HepG2 (cell line): Measurements from ENCODE around the gene ELMO2. TPM values are rescaled to one million over a fixed set of nuclear protein-coding genes. Genes with fewer than 3 reads are reported as not detected.

Source experiments
- AGO2 ChIP-seq: fragments of 200-400 bp; formaldehyde crosslinking; optimal IDR thresholded peaks from 2 replicates; pipeline ENCODE3; 2017; ENCODE audit warnings: mild to moderate bottlenecking, low read depth, low read length, moderate library complexity
- ATF7-NPFF ChIP-seq: sonication (generic); formaldehyde crosslinking; IDR thresholded peaks from 2 replicates; pipeline ENCODE4 v1.8.1; 2023; ENCODE audit warnings: mild to moderate bottlenecking, low read depth, missing genetic modification reagents, moderate library complexity
- CBX2 ChIP-seq, 2 experiments: fragments of 200-600 bp in 1 of 2; sonication (generic); formaldehyde crosslinking in 1 of 2; IDR thresholded peaks; 2 replicates each; pipeline versions ENCODE4 v1.7.0 to v1.8.1; 2018 to 2022; ENCODE audit warnings: low read depth in 2 of 2, low read length in 1 of 2, mild to moderate bottlenecking in 1 of 2, missing genetic modification reagents in 1 of 2
- MED13 ChIP-seq: sonication (generic); formaldehyde crosslinking; IDR thresholded peaks from 2 replicates; pipeline ENCODE4 v1.5.0; 2020; ENCODE audit warnings: missing genetic modification reagents
- NFE2L2 ChIP-seq: fragments of 150-350 bp; IDR thresholded peaks from 2 replicates; pipeline ENCODE4 v1.6.1; 2014; ENCODE audit warnings: low read length
- PCBP1 ChIP-seq: fragments of 200-400 bp; formaldehyde crosslinking; IDR thresholded peaks from 2 replicates; pipeline ENCODE4 v1.6.1; 2017; ENCODE audit warnings: mild to moderate bottlenecking, low read depth, low read length, borderline replicate concordance
- POLR2AphosphoS2 ChIP-seq: IDR thresholded peaks from 2 replicates; pipeline ENCODE4 v1.6.1; 2011; ENCODE audit warnings: low read depth, low read length, improper control_type of control experiment
- RAD51 ChIP-seq: fragments of 450-650 bp; IDR thresholded peaks from 2 replicates; pipeline ENCODE4 v1.6.1; 2016; ENCODE audit warnings: borderline replicate concordance
- RBM39 ChIP-seq: fragments of 200-400 bp; formaldehyde crosslinking; IDR thresholded peaks from one replicate; pipeline ENCODE4 v1.6.1; 2018; ENCODE audit warnings: antibody characterized with exemption, mild to moderate bottlenecking, low read depth, low read length; ENCODE audit not compliant: poor library complexity, severe bottlenecking
- SMARCE1 ChIP-seq: fragments of 450-650 bp; IDR thresholded peaks from 2 replicates; pipeline ENCODE4 v1.6.1; 2017; ENCODE audit warnings: borderline replicate concordance
- ZNF235 ChIP-seq: sonication (generic); formaldehyde crosslinking; IDR thresholded peaks from 2 replicates; pipeline ENCODE4 v1.8.1; 2023; ENCODE audit warnings: mild to moderate bottlenecking, missing genetic modification reagents, borderline replicate concordance
- ZNF562 ChIP-seq: sonication (generic); formaldehyde crosslinking; IDR thresholded peaks from 2 replicates; pipeline ENCODE4 v1.8.0; 2022; ENCODE audit warnings: missing genetic modification reagents, borderline replicate concordance
- ZNF761 ChIP-seq: sonication (generic); formaldehyde crosslinking; conservative IDR thresholded peaks from 2 replicates; pipeline ENCODE4 v1.4.0; 2020; ENCODE audit warnings: mild to moderate bottlenecking, missing genetic modification reagents
- ZNF780A ChIP-seq: sonication (generic); formaldehyde crosslinking; IDR thresholded peaks from 2 replicates; pipeline ENCODE4 v1.8.0; 2022; ENCODE audit warnings: mild to moderate bottlenecking, missing genetic modification reagents, moderate library complexity
- polyA plus RNA-seq, 8 experiments: library from polyadenylated mRNA; depleted of rRNA in 3 of 8; stranded (reverse) in 7 of 8; unstranded in 1 of 8; fragments of >200 nt; fragmentation: Illumina TruSeq in 4 of 8; extraction: Trizol in 4 of 8; gene quantifications; 2 replicates each; pipeline versions ENCODE4 v1.2.1 to v1.2.3, GENCODE V29; 2011 to 2016; ENCODE audit warnings: low read depth in 4 of 8, missing spikeins in 1 of 8, mixed read lengths in 1 of 8; ENCODE audit not compliant: insufficient read depth in 1 of 8
- total RNA-seq, 5 experiments: library from RNA; depleted of rRNA; stranded (reverse); fragments of >200 nt; fragmentation: Illumina TruSeq; extraction: Trizol; gene quantifications; 2 replicates each; pipeline ENCODE4 v1.2.3, GENCODE V29; 2016; ENCODE audit warnings: low read depth in 1 of 5
- TF ChIP-seq, protein P1 (sequence below): sonication (generic); formaldehyde crosslinking; IDR thresholded peaks from 2 replicates; pipeline ENCODE4 v1.4.0; 2020; ENCODE audit warnings: missing genetic modification reagents
- TF ChIP-seq, protein P2 (sequence below): sonication (generic); formaldehyde crosslinking; IDR thresholded peaks from 2 replicates; pipeline ENCODE4 v1.8.0; 2023; ENCODE audit warnings: mild to moderate bottlenecking, missing genetic modification reagents
- TF ChIP-seq, protein P3 (sequence below): sonication (generic); formaldehyde crosslinking; IDR thresholded peaks from 2 replicates; pipeline ENCODE4 v1.4.0; 2020; ENCODE audit warnings: low read depth, mild to moderate bottlenecking, missing genetic modification reagents

Gene ELMO2
- total and polyA plus RNA-seq, 2 of the 13 experiments (the other 11 are each of a cell fraction or from before 2014, with no cell fraction given), result 30.6 to 35.7 TPM

DNA sequence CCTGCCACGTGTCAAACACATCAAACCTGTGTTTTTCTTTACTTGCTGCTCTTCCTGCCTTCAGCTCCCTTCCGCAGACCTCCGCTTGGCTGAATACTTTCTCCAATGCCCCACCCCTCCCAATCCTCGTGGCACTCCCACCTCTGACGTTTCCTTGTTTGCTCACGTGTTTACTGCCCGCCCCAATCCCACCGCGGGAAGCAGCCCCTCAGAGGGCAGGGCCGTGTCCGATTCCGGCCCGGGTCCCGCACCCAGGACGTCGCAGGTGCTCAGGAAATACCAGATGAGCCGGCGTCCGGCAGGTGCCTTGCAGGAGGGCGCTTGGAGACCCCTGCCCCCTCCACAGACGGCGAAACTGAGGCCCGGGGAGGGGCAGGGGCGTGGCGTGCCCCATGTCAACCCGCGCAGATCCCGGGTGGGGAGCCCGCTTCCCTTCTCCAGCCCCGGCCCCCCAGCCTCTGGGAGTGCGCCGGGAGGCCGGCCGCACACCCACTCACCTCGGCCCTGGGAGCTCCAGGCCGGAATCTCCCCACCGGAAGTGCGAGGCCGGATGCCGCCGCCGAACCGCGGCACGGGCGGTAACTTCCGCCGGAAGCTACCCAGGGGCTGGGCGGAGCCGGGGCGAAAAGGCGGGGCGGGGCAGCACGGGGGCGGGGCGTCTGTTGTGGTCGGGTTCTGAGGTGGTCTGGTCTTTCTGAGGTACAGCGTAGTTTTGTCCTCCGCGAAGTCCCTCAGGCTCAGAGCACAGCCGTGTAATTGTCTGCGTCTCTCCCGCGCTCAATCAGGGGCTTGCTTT lies 42.3 kb downstream of the ELMO2 start (continued):
- TF ChIP-seq AGO2, result peak; percentile 99
- TF ChIP-seq ZNF780A, result peak; percentile 93
- TF ChIP-seq CBX2 (IDR thresholded peaks at IDR 0.05; ENCODE audit: low read depth, low read length), result no peak
- 0 out of 2 replicates have a peak, but pooled peaks have one; percentile 53 for TF ChIP-seq CBX2 (CRISPR knock-in tag; IDR thresholded peaks at IDR 0.05; ENCODE audit: low read depth)
- no peak for TF ChIP-seq NFE2L2
- peak; percentile 97 for TF ChIP-seq PCBP1
- peak; percentile 98 for TF ChIP-seq RBM39
- 0 out of 2 replicates have a peak, but pooled peaks have one; percentile 29 for TF ChIP-seq RAD51
- TF ChIP-seq ATF7-NPFF, result peak; percentile 96
- TF ChIP-seq, protein P1, sequence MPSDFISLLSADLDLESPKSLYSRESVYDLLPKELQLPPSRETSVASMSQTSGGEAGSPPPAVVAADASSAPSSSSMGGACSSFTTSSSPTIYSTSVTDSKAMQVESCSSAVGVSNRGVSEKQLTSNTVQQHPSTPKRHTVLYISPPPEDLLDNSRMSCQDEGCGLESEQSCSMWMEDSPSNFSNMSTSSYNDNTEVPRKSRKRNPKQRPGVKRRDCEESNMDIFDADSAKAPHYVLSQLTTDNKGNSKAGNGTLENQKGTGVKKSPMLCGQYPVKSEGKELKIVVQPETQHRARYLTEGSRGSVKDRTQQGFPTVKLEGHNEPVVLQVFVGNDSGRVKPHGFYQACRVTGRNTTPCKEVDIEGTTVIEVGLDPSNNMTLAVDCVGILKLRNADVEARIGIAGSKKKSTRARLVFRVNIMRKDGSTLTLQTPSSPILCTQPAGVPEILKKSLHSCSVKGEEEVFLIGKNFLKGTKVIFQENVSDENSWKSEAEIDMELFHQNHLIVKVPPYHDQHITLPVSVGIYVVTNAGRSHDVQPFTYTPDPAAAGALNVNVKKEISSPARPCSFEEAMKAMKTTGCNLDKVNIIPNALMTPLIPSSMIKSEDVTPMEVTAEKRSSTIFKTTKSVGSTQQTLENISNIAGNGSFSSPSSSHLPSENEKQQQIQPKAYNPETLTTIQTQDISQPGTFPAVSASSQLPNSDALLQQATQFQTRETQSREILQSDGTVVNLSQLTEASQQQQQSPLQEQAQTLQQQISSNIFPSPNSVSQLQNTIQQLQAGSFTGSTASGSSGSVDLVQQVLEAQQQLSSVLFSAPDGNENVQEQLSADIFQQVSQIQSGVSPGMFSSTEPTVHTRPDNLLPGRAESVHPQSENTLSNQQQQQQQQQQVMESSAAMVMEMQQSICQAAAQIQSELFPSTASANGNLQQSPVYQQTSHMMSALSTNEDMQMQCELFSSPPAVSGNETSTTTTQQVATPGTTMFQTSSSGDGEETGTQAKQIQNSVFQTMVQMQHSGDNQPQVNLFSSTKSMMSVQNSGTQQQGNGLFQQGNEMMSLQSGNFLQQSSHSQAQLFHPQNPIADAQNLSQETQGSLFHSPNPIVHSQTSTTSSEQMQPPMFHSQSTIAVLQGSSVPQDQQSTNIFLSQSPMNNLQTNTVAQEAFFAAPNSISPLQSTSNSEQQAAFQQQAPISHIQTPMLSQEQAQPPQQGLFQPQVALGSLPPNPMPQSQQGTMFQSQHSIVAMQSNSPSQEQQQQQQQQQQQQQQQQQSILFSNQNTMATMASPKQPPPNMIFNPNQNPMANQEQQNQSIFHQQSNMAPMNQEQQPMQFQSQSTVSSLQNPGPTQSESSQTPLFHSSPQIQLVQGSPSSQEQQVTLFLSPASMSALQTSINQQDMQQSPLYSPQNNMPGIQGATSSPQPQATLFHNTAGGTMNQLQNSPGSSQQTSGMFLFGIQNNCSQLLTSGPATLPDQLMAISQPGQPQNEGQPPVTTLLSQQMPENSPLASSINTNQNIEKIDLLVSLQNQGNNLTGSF, result peak; percentile 77; the same call in 1 of the 2 replicates
- no peak; the same call in none of the 2 replicates for TF ChIP-seq POLR2AphosphoS2
- TF ChIP-seq SMARCE1, result no peak
- TF ChIP-seq ZNF562 (CRISPR knock-in tag), result no peak; the same call in 1 of the 2 replicates
- peak; percentile 96; the same call in 1 of the 2 replicates for TF ChIP-seq ZNF235 (CRISPR knock-in tag)
- no peak; the same call in 1 of the 2 replicates for TF ChIP-seq ZNF761 (CRISPR knock-in tag)
- TF ChIP-seq, protein P2, sequence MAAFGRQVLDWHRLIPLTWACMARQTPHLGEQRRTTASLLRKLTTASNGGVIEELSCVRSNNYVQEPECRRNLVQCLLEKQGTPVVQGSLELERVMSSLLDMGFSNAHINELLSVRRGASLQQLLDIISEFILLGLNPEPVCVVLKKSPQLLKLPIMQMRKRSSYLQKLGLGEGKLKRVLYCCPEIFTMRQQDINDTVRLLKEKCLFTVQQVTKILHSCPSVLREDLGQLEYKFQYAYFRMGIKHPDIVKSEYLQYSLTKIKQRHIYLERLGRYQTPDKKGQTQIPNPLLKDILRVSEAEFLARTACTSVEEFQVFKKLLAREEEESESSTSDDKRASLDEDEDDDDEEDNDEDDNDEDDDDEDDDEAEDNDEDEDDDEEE (CRISPR knock-in tag), result no peak
- TF ChIP-seq MED13 (CRISPR knock-in tag), result peak; percentile 91
- TF ChIP-seq, protein P3, sequence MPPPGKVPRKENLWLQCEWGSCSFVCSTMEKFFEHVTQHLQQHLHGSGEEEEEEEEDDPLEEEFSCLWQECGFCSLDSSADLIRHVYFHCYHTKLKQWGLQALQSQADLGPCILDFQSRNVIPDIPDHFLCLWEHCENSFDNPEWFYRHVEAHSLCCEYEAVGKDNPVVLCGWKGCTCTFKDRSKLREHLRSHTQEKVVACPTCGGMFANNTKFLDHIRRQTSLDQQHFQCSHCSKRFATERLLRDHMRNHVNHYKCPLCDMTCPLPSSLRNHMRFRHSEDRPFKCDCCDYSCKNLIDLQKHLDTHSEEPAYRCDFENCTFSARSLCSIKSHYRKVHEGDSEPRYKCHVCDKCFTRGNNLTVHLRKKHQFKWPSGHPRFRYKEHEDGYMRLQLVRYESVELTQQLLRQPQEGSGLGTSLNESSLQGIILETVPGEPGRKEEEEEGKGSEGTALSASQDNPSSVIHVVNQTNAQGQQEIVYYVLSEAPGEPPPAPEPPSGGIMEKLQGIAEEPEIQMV (CRISPR knock-in tag), result 0 out of 2 replicates have a peak, but pooled peaks have one; percentile 36
